HEK293 (cell line): ENCODE results near the gene BORCS6.
A peak's percentile ranks its signal among the peaks of the same experiment; 100 is the strongest.

Experiments used
- CTCF ChIA-PET: fragments of 350-600 bp; formaldehyde crosslinking; extraction: SDS; loops from one replicate; lab custom pipeline; 2021; ENCODE audit warnings: antibody characterized with exemption; lab: Yijun Ruan, JAX
- POLR2A ChIA-PET: fragments of 300-600 bp; formaldehyde crosslinking; extraction: SDS; loops from one replicate; lab custom pipeline; 2020; ENCODE audit warnings: antibody characterized with exemption, inconsistent platforms; lab: Yijun Ruan, JAX
- H3K27ac ChIP-seq: fragments of 200-500 bp; sonication (Bioruptor generic); 2 replicates; pipeline ENCODE4 v1.5.1; 2014; ENCODE audit warnings: low read depth, low read length, control low read depth, inconsistent platforms; ENCODE audit errors: extremely low read depth
- H3K36me3 ChIP-seq, 2 experiments: fragments of 200-500 bp in 1 of 2; sonication (Bioruptor generic) in 1 of 2; 1 replicate in 1 of 2; 2 replicates in 1 of 2; pipeline ENCODE4 v1.5.1; 2014 to 2017; ENCODE audit warnings: inconsistent platforms in 2 of 2, low read length in 2 of 2; ENCODE audit not compliant: control insufficient read depth in 2 of 2, insufficient read depth in 1 of 2
- H3K4me1 ChIP-seq: fragments of 200-500 bp; sonication (Bioruptor generic); 2 replicates; pipeline ENCODE4 v1.5.1; 2014; ENCODE audit warnings: mild to moderate bottlenecking, low read length, inconsistent platforms; ENCODE audit not compliant: control insufficient read depth, insufficient read depth
- H3K4me3 ChIP-seq: 2 replicates; pipeline ENCODE4 v1.5.1; 2011; ENCODE audit warnings: low read depth, mild to moderate bottlenecking, control low read depth, low read length, moderate library complexity
- H3K9me3 ChIP-seq: fragments of 200-500 bp; sonication (Bioruptor generic); 2 replicates; pipeline ENCODE4 v1.5.1; 2014; ENCODE audit warnings: low read depth, low read length, inconsistent platforms; ENCODE audit not compliant: control insufficient read depth, insufficient read depth
- GLIS1 ChIP-seq: fragments of 450-650 bp; formaldehyde crosslinking; IDR thresholded peaks from 2 replicates; pipeline ENCODE4 v1.5.1; 2016; ENCODE audit warnings: missing biosample characterization, missing genetic modification characterization
- INSM2 ChIP-seq: fragments of 450-650 bp; formaldehyde crosslinking; IDR thresholded peaks from 2 replicates; pipeline ENCODE4 v1.5.1; 2016; ENCODE audit warnings: missing biosample characterization, missing genetic modification characterization
- MEIS1 ChIP-seq: sonication (generic); formaldehyde crosslinking; IDR thresholded peaks from 2 replicates; pipeline ENCODE4 v1.8.1; 2022; ENCODE audit warnings: missing genetic modification reagents, mild to moderate bottlenecking, borderline replicate concordance
- PRDM6 ChIP-seq: fragments of 450-650 bp; formaldehyde crosslinking; IDR thresholded peaks from 2 replicates; pipeline ENCODE4 v1.5.1; 2017; ENCODE audit warnings: missing biosample characterization, missing genetic modification characterization
- REPIN1 ChIP-seq: fragments of 450-650 bp; formaldehyde crosslinking; IDR thresholded peaks from 2 replicates; pipeline ENCODE4 v1.5.1; 2017; ENCODE audit warnings: missing biosample characterization, missing genetic modification characterization, low read depth
- TSHZ1 ChIP-seq: fragments of 450-650 bp; formaldehyde crosslinking; IDR thresholded peaks from 2 replicates; pipeline ENCODE4 v1.5.1; 2016; ENCODE audit warnings: missing biosample characterization, missing genetic modification characterization, borderline replicate concordance
- ZBTB7A ChIP-seq: fragments of 450-650 bp; formaldehyde crosslinking; IDR thresholded peaks from 2 replicates; pipeline ENCODE4 v1.5.1; 2016; ENCODE audit warnings: low read depth, missing biosample characterization, missing genetic modification characterization
- ZBTB8A ChIP-seq: fragments of 450-650 bp; formaldehyde crosslinking; IDR thresholded peaks from 2 replicates; pipeline ENCODE4 v1.5.1; 2016; ENCODE audit warnings: missing biosample characterization, missing genetic modification characterization
- ZNF140 ChIP-seq: fragments of 450-650 bp; formaldehyde crosslinking; IDR thresholded peaks from 2 replicates; pipeline ENCODE4 v1.5.1; 2016; ENCODE audit warnings: missing biosample characterization, missing genetic modification characterization
- ZNF148 ChIP-seq: fragments of 450-650 bp; formaldehyde crosslinking; IDR thresholded peaks from 2 replicates; pipeline ENCODE4 v1.5.0; 2017; ENCODE audit warnings: missing biosample characterization, missing genetic modification characterization, borderline replicate concordance
- ZNF16 ChIP-seq: fragments of 450-650 bp; formaldehyde crosslinking; IDR thresholded peaks from 2 replicates; pipeline ENCODE4 v1.5.1; 2016; ENCODE audit warnings: low read depth, missing biosample characterization, missing genetic modification characterization
- ZNF174 ChIP-seq: fragments of 450-650 bp; formaldehyde crosslinking; IDR thresholded peaks from 2 replicates; pipeline ENCODE4 v1.5.0; 2017; ENCODE audit warnings: missing biosample characterization, mild to moderate bottlenecking, missing genetic modification characterization
- ZNF19 ChIP-seq: fragments of 450-650 bp; formaldehyde crosslinking; IDR thresholded peaks from 2 replicates; pipeline ENCODE4; 2016; ENCODE audit warnings: missing biosample characterization, missing genetic modification characterization, low read depth
- ZNF221 ChIP-seq: fragments of 450-650 bp; formaldehyde crosslinking; IDR thresholded peaks from 2 replicates; pipeline ENCODE4 v1.5.1; 2017; ENCODE audit warnings: missing biosample characterization, missing genetic modification characterization, borderline replicate concordance
- ZNF223 ChIP-seq: fragments of 450-650 bp; formaldehyde crosslinking; IDR thresholded peaks from 2 replicates; pipeline ENCODE4 v1.5.1; 2016; ENCODE audit warnings: missing biosample characterization, missing genetic modification characterization
- ZNF24 ChIP-seq: fragments of 450-650 bp; formaldehyde crosslinking; IDR thresholded peaks from 2 replicates; pipeline ENCODE4 v1.5.1; 2016; ENCODE audit warnings: missing biosample characterization, missing genetic modification characterization
- ZNF266 ChIP-seq: fragments of 450-650 bp; formaldehyde crosslinking; IDR thresholded peaks from 2 replicates; pipeline ENCODE4 v1.5.1; 2016; ENCODE audit warnings: missing biosample characterization, missing genetic modification characterization, low read depth
- ZNF311 ChIP-seq: fragments of 450-650 bp; formaldehyde crosslinking; IDR thresholded peaks from 2 replicates; pipeline ENCODE4 v1.5.1; 2017; ENCODE audit warnings: missing biosample characterization, missing genetic modification characterization, borderline replicate concordance
- ZNF366 ChIP-seq: fragments of 450-650 bp; formaldehyde crosslinking; conservative IDR thresholded peaks from 2 replicates; pipeline ENCODE4 v1.5.1; 2016; ENCODE audit warnings: missing biosample characterization, missing genetic modification characterization
- ZNF548 ChIP-seq: fragments of 450-650 bp; formaldehyde crosslinking; IDR thresholded peaks from 2 replicates; pipeline ENCODE4 v1.5.1; 2016; ENCODE audit warnings: missing biosample characterization, missing genetic modification characterization
- ZNF549 ChIP-seq: fragments of 450-650 bp; IDR thresholded peaks from 2 replicates; pipeline ENCODE4 v1.5.1; 2018; ENCODE audit warnings: missing biosample characterization, missing genetic modification characterization, mild to moderate bottlenecking, inconsistent platforms, moderate library complexity
- ZNF558 ChIP-seq: fragments of 450-650 bp; formaldehyde crosslinking; IDR thresholded peaks from 2 replicates; pipeline ENCODE4 v1.5.1; 2016; ENCODE audit warnings: missing biosample characterization, missing genetic modification characterization
- ZNF571 ChIP-seq: fragments of 450-650 bp; formaldehyde crosslinking; IDR thresholded peaks from 2 replicates; pipeline ENCODE4 v1.5.0; 2017; ENCODE audit warnings: missing biosample characterization, missing genetic modification characterization
- ZNF585B ChIP-seq: fragments of 450-650 bp; formaldehyde crosslinking; IDR thresholded peaks from 2 replicates; pipeline ENCODE4 v1.5.1; 2016; ENCODE audit warnings: missing biosample characterization, missing genetic modification characterization
- ZNF621 ChIP-seq: fragments of 450-650 bp; formaldehyde crosslinking; IDR thresholded peaks from 2 replicates; pipeline ENCODE4 v1.5.1; 2017; ENCODE audit warnings: missing biosample characterization, missing genetic modification characterization
- ZNF629 ChIP-seq: fragments of 450-650 bp; formaldehyde crosslinking; IDR thresholded peaks from 2 replicates; pipeline ENCODE4 v1.5.1; 2017; ENCODE audit warnings: missing biosample characterization, missing genetic modification characterization
- ZNF677 ChIP-seq: fragments of 450-650 bp; IDR thresholded peaks from 2 replicates; pipeline ENCODE4 v1.5.0; 2018; ENCODE audit warnings: missing biosample characterization, mild to moderate bottlenecking, missing genetic modification characterization, moderate library complexity
- ZNF76 ChIP-seq: fragments of 450-650 bp; formaldehyde crosslinking; IDR thresholded peaks from 2 replicates; pipeline ENCODE4; 2016; ENCODE audit warnings: low read depth, missing biosample characterization, missing genetic modification characterization, borderline replicate concordance
- ZNF785 ChIP-seq: fragments of 450-650 bp; formaldehyde crosslinking; IDR thresholded peaks from 2 replicates; pipeline ENCODE4 v1.5.1; 2016; ENCODE audit warnings: missing biosample characterization, missing genetic modification characterization

Gene BORCS6

GRCh38 chr17:8189711-8190477 is at the start of gene BORCS6:
Gene BORCS6, minus strand, starts transcription at chr17:8190180. Its CDS starts 40 bp downstream, at chr17:8190140.
- CTCF ChIA-PET = interaction anchor here (0.5 to 1.1 kb wide), 8 partner anchors 14 to 1178 kb away, joined by 3 to 5 read pairs (median 4); partner anchors contain the start of gene TMEM107
- peak within 1 kb of the TSS; percentile 75; the same call in 1 of the 2 replicates for H3K27ac ChIP-seq
- no peaks in the 10 kb centered on the region for H3K36me3 ChIP-seq
- peaks cover 13% of the 10 kb centered on the region for H3K4me1 ChIP-seq
- peak within 1 kb of the TSS; percentile 75 for H3K4me3 ChIP-seq
- no peaks in the 10 kb centered on the region for H3K9me3 ChIP-seq
- POLR2A ChIA-PET = interaction anchor here (0.6 to 13.9 kb wide), 19 partner anchors 9 to 502 kb away, joined by 3 to 394 read pairs (median 4); partner anchors contain the start of genes AURKB, CTC1, SLC25A35 and TP53
- TF ChIP-seq ZNF76 (tag by site-specific recombination) = no peak; the same call in 1 of the 2 replicates
- TF ChIP-seq ZNF266 (tag by site-specific recombination) = no peak
- TF ChIP-seq ZNF19 (tag by site-specific recombination) = no peak
- TF ChIP-seq ZNF785 (tag by site-specific recombination) = no peak
- TF ChIP-seq ZNF223 (tag by site-specific recombination) = no peak
- TF ChIP-seq ZNF24 (tag by site-specific recombination) = no peak
- TF ChIP-seq ZNF629 = peak; percentile 65; the same call in 1 of the 2 replicates
- no peak for TF ChIP-seq PRDM6 (tag by site-specific recombination)
- TF ChIP-seq ZNF549 (tag by site-specific recombination) = no peak
- TF ChIP-seq MEIS1 (CRISPR knock-in tag) = no peak
- TF ChIP-seq ZNF174 = no peak
- no peak for TF ChIP-seq ZNF311
- TF ChIP-seq ZNF16 (tag by site-specific recombination) = no peak
- TF ChIP-seq ZNF140 (tag by site-specific recombination) = no peak
- TF ChIP-seq ZBTB7A (tag by site-specific recombination) = no peak
- peak; percentile 64 for TF ChIP-seq ZBTB8A (tag by site-specific recombination)
- no peak for TF ChIP-seq ZNF571 (tag by site-specific recombination)
- no peak for TF ChIP-seq INSM2 (tag by site-specific recombination)
- no peak for TF ChIP-seq ZNF548
- no peak for TF ChIP-seq ZNF621 (tag by site-specific recombination)
- TF ChIP-seq ZNF221 (tag by site-specific recombination) = no peak
- TF ChIP-seq ZNF585B (tag by site-specific recombination) = no peak
- no peak for TF ChIP-seq ZNF558 (tag by site-specific recombination)
- TF ChIP-seq TSHZ1 (tag by site-specific recombination) = no peak
- peak; percentile 84 for TF ChIP-seq GLIS1
- TF ChIP-seq ZNF148 (tag by site-specific recombination) = no peak
- no peak for TF ChIP-seq REPIN1 (tag by site-specific recombination)
- peak; percentile 63 for TF ChIP-seq ZNF366 (tag by site-specific recombination)
- no peak for TF ChIP-seq ZNF677 (tag by site-specific recombination)
